ENCODE data around the gene TM2D1. TPM values are rescaled to one million over a fixed set of nuclear protein-coding genes. Genes with fewer than 3 reads are reported as not detected.

The TM2D1 gene
- total RNA-seq, 1 donor, result 69.1 TPM

DNA sequence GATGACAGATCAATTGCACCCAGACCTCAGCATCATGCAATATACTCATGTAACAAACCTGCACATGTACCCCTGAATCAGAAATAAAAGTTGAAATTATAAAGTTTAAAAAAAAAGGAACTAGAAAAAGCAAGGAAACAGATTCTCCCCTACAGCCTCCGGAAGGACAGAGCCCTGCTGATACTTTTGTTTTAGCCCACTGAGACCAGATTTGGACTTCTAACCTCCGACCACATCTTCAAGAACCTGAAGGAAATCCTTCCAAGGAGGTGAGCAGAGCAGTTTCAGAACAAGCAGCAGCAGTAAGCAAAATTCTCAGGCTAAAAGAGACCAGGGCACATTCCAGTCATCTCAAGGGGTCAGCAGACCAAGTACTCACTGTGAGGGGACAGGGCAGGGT, 54.5 kb downstream of the TM2D1 start:
- DNase-seq (ENCODE audit: low read depth), result no peak
- H3K4me3 ChIP-seq (ENCODE audit: low read depth, low read length), result no peak overlapping the region
- no peak for TF ChIP-seq CTCF (IDR thresholded peaks at IDR 0.05; ENCODE audit: insufficient read depth, low read depth, low read length)

- peak; percentile 21 for DNase-seq (ENCODE audit: low read depth)
- no peak for TF ChIP-seq CTCF (IDR thresholded peaks at IDR 0.05; ENCODE audit: insufficient read depth, low read depth, low read length)
Observed at GRCh38 chr1:61670016-61670415, 54.9 kb downstream of the TM2D1 start.

GRCh38 chr1:61659061-61659460, 65.9 kb downstream of the TM2D1 start:
- DNase-seq (ENCODE audit: low read depth), result no peak
- H3K4me3 ChIP-seq (ENCODE audit: low read depth, low read length), result no peak overlapping the region
- TF ChIP-seq CTCF (IDR thresholded peaks at IDR 0.05; ENCODE audit: insufficient read depth, low read depth, low read length), result peak; percentile 30

More at GRCh38 chr1:61670016-61670415, 54.9 kb downstream of the TM2D1 start:
- no peak overlapping the region for H3K4me3 ChIP-seq (ENCODE audit: low read depth, low read length)

- TF ChIP-seq CTCF (IDR thresholded peaks at IDR 0.05; ENCODE audit: insufficient read depth, low read depth, low read length), result no peak
- H3K4me3 ChIP-seq (ENCODE audit: low read depth, low read length), result no peak overlapping the region
- DNase-seq (ENCODE audit: low read depth), result no peak
Observed at GRCh38 chr1:61655453-61655852, 69.5 kb downstream of the TM2D1 start.

DNA sequence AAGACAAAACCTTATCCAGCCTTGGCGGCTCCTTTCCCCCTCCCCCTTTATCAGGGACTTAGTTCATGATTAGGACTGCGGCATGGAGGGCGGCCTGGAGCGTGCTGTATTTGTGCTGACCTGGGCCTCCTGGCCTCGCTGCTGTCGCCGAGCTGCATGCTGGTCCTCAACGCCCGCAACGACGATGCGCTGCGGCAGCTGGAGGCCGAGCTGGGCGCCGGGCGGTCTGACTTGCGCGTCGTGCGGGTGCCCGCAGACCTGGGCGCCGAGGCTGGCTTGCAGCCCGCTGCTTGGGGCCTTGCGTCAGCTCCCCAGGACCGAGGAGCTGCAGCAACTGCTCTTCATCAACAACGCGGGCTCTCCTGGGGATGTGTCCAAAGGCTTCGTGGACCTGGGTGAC, 70.9 kb downstream of the TM2D1 start:
- no peak for DNase-seq (ENCODE audit: low read depth)
- H3K4me3 ChIP-seq (ENCODE audit: low read depth, low read length), result no peak overlapping the region
- no peak for TF ChIP-seq CTCF (IDR thresholded peaks at IDR 0.05; ENCODE audit: insufficient read depth, low read depth, low read length)

GRCh38 chr1:61648983-61649742, 75.8 kb downstream of the TM2D1 start:
- DNase-seq (ENCODE audit: low read depth), result no peak
- no peak for TF ChIP-seq CTCF (IDR thresholded peaks at IDR 0.05; ENCODE audit: insufficient read depth, low read depth, low read length)
- H3K4me3 ChIP-seq (ENCODE audit: low read depth, low read length), result no peak overlapping the region

GRCh38 chr1:61647142-61647541, 77.8 kb downstream of the TM2D1 start:
- H3K4me3 ChIP-seq (ENCODE audit: low read depth, low read length), result no peak overlapping the region
- DNase-seq (ENCODE audit: low read depth), result no peak
- no peak for TF ChIP-seq CTCF (IDR thresholded peaks at IDR 0.05; ENCODE audit: insufficient read depth, low read depth, low read length)

Measured in fibroblast of villous mesenchyme (primary cell).